NCI-H1694 (cell line): ENCODE results near the gene PDHX.

Experiments used
- DNase-seq: peaks from one replicate; lab custom pipeline; 2025; lab: John Stamatoyannopoulos, UW

Gene PDHX

GRCh38 chr11:34957606-34958005, 41.2 kb downstream of the PDHX start:
- DNase-seq, result no peak

- no peak for DNase-seq
These were observed 43.4 kb downstream of the PDHX start for GRCh38 chr11:34959770-34960169.

DNA sequence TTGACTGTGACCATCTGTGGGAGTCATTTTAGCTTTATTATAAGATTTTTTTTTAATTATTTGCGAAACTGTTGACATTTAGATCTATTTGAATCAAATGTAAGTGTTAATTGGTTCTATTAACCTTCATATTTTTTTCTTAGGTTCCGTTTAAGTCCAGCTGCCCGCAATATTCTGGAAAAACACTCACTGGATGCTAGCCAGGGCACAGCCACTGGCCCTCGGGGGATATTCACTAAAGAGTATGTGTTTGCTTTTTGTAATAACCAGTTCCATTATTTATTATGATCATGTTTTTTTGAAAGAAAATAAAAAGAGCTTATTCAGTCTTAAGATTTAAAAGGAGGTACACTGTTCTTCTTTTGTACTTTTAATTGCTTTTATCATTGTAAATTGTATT, 43.9 kb downstream of the PDHX start:
- DNase-seq, result no peak

DNA sequence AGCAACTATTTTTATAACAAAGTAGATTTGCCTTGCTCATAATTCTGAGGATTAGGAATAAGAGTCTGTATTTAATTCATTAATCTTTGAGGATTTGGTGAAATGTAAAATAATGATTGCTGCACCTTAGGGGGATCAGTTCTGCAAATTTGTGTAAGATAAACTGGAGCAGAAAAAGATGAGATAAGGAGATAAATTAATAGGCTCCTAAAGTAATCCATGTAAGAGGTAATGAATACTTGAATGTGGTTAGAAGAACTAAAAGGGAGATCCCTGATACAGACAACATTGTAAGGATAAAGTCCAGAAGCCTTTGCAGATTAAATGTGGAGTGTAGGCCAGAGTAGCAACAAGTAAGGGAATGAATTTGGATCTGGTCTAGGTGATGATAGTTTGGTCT, 45.6 kb downstream of the PDHX start:
- no peak for DNase-seq

DNA sequence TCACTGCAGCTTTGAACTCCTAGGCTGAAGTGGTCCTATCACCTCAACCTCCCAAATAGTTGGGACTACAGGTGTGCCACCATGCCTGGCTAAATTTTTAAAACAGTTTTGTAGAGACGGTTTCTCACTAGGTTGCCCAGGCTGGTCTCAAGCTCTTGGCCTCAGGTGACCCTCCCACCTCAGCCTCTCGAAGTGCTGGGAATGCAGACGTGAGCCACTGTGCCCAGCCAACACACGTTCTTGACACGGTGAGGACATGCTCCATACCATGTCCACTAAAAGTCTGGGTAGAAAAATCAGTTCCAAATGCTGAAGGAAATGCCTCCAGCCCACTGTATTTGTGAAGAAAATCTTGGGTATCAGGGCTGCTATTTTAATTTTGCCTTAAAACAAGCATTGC, 46.9 kb downstream of the PDHX start:
- DNase-seq, result no peak

GRCh38 chr11:34964610-34965331, 48.4 kb downstream of the PDHX start:
- no peak for DNase-seq

DNA sequence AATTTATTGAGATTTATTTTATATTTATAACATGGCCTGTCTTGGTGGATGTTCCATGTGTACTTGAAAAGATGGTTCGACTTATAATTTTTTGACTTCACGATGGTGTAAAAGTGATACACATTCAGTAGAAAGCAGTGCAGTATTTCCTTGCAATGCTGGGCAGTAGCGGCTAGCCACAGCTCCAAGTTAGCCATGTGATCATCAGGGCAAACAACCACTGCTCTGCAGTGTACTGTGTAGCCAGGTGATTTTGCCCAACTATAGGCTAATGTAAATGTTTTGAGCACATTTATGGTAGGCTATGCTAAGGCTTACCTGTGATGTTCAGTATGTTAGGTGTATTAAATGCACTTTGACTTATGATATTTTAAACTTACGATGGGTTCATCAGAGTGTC, 52.4 kb downstream of the PDHX start:
- DNase-seq, result no peak

DNA sequence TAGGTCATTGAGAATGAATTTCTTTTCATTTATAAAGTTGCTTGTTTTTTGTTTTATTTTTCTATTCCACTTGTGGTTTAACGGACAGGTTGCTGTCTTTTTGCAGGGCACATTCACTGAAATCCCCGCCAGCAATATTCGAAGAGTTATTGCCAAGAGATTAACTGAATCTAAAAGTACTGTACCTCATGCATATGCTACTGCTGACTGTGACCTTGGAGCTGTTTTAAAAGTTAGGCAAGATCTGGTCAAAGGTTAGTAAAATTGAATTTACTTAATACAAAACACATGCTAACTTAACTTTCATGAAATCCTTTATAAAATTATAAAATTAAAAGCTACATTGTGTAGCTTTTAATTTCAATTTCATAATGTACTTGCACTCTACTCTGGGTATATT, 53.6 kb downstream of the PDHX start:
- DNase-seq, result no peak

DNA sequence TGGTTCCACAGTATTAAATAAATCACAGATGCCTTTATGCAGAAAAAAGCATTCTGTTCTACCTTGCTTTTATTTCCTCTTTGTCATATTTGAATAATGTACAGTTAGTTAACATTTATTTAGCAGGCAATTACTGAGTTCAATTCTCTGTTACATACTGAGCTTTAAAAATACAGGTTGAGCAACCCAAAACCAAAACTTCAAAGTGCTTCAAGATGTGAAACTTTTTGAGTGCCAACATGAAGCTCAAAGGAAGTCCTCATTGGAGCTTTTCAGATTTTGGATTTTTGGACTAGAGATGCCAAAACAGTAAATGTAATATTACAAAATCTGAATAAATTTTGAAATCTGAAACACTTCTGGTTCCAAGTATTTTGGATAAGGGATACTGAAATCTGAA, 54.1 kb downstream of the PDHX start:
- no peak for DNase-seq

GRCh38 chr11:34971928-34972327, 55.5 kb downstream of the PDHX start:
- DNase-seq, result no peak

DNA sequence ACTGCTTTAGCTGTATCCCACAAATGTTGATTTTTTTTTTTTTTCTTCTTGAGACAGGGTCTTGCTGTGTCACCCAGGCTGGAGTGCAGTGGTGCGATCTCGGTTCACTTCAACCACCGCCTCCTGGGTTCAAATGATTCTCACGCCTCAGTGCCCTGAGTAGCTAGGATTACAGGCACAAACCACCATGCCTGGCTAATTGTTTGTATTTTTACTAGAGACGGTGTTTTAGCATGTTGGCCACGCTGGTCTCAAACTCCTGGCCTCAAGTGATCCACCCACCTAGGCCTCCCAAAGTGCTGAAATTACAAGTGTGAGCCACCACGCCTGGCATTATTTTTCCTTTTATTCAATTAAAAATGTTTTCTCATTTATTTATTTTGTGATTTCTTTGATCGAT, 55.9 kb downstream of the PDHX start:
- no peak for DNase-seq

DNA sequence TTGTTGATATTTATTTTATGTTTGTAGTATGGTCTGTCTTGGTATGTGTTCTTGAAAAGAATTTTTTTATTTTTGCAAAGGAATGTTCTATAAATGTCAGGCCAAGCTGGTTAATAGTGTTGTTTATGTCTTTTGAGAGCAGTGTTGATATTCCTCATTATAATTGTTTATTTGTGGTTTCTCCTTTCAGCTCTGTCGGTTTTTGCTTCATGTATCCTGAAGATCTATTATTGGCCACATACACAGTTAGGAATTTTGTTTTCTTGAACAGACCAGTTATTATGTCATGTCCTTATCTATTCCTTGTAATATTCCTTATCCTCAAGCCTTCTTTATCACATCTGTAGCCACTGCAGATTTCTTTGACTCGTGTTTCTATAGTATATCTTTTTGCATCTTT, 56.5 kb downstream of the PDHX start:
- DNase-seq, result no peak

GRCh38 chr11:34975482-34975881, 59.1 kb downstream of the PDHX start:
- DNase-seq, result no peak

DNA sequence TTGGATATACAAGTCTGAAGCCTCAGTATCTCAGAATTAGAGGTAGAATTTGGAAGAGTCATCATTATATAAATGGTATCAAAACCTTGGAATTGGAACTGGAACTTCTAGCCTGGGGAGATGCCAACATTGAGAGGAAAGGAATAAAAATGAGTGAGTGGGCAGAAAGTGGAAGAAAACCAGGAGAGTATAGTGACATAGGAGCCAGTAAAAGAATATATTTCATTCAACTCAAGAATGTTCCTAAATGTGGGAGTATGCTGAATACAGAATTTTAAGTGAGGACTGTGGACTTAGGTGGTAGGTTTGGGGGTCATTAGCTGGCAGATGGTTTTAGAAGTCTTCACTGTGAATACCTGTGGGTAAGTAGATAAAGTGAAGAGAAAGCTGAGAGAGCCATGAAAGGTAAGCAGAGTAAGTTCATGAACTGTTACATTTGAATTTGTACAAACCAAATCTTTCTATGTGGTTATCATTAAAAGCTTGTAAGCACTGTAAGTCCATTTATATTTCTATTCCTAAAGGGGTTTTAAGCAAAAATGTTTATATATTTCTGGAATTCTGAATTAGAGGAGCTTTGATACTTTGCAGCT, 60.2 kb downstream of the PDHX start:
- DNase-seq, result no peak

GRCh38 chr11:34977089-34977912, 60.9 kb downstream of the PDHX start:
- no peak for DNase-seq

- no peak for DNase-seq
These were observed 62.1 kb downstream of the PDHX start for GRCh38 chr11:34978236-34979191.

GRCh38 chr11:34984514-34984913, 68.1 kb downstream of the PDHX start:
- DNase-seq, result no peak

DNA sequence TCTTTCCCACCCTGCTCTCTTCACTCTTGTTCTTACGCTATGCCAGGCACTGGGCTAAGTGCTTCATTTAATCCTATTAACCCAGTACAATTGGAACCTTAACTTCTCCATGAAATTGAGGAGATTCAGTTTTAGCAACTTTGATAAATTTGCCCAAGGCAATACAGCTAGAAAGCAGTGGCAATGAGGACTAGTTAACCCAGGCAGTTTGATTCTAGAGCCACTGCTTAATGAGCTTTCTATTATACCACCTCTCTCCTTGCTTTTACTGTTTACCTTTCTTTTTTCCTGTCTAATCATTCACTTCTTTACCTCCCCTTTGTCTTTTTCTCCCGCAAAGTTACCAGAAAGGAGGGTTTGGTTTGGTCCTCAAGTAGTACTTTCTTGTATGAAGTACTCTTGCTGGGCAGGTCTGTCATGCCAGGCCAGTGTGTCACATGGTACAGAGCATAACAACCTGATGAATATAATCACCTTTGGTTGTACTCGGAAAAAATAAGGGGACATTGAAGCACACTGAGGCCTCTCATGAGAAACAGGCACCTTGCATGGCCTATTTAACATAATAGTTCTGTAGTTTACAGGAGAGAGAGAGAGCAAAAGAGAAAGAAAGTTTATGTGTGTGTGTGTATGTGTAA, 70.6 kb downstream of the PDHX start:
- no peak for DNase-seq

DNA sequence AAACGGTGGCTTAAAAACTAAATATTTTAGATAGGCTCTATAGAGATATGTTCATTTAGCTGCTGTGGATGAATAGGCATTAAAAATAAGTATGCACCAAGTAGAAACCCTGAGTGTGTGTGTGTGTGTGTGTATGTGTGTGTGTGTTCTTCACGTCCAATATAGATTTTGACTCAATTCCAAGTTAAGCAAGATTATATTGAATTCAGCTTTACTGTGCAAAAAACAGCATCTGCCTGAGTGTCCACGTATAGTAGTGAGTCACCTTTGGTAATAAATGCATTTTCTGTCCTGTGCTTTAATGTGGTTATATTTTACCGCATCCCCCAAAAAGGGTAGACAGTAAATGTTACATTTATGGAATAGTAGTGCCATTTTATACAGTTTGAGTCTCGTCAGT, 71.2 kb downstream of the PDHX start:
- DNase-seq, result no peak

DNA sequence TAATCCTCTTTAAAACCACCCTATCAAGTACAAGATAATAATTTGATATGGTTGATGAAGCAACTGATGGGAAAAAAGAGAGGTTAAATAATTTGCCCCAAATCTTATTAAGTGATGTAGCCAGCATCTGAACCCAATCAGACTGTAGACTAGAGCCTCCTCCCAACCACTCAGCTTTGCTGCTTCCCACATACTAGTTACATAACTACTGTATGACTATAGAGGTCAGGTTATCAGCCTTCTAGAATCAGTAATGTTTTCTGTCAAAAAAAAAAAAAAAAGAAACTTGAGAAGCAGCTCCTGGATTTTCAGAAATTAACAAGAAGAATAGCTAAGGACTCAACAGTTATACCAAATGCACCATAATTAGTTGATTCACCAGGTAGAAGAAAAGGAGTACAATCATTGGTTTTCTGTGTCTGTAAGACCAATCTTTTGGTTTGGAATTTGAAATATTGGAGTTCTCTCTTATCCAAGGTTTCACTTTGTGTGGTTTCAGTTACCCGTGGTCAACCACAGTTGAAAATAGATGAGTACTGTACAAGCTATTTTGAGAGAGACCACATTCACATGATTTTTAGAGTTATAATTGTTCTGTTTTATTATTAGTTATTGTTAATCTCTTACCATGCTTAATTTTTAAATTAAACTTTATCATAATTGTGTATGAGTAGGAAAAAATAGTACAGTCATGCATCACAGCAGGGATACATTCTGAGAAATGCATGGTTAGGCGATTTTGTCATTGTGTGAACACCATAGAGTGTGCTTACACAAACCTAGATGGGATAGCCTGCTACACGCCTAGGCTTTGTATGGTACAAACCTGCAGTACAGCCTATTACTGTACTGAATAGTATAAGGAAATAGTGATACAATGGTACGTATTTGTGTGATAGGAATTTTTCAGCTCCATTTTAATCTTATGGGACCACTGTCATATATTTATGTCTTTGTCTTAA, 72.2 kb downstream of the PDHX start:
- no peak for DNase-seq
